DMS53 treated with DMSO at 0.1 percent for 48 hours (cell line): ENCODE measurements around the gene FRY.
A peak's percentile ranks its signal among the peaks of the same experiment; 100 is the strongest.

Experiments used
- DNase-seq: peaks from one replicate; lab custom pipeline; 2025; ENCODE audit not compliant: unreplicated experiment; lab: John Stamatoyannopoulos, UW

FRY gene

GRCh38 chr13:32298695-32299094, 267.1 kb downstream of the FRY start:
- DNase-seq: no peak

- DNase-seq: no peak
Measured at GRCh38 chr13:32299893-32300292, 268.3 kb downstream of the FRY start.

DNA sequence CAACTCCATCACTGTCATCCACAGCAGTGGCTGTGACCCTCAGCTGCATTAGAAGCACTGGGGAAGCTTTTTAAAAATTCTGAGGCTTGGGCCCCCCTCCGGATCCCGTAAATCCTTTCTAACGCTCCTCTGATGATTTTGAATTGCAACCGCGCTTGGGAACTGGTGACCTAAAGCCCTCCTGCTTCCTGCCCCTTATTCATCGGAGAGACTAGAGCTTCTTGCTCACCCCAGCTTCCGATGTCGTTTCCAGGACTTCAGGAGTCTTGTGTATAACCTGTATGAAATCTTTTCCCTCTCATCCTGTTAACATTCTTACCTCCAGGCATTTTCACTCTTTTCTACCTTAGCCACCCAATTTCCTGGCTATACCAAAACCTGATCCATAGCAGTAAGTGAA, 268.8 kb downstream of the FRY start:
- DNase-seq: no peak

- DNase-seq: no peak
Measured at GRCh38 chr13:32300920-32301319, 269.3 kb downstream of the FRY start.

DNA sequence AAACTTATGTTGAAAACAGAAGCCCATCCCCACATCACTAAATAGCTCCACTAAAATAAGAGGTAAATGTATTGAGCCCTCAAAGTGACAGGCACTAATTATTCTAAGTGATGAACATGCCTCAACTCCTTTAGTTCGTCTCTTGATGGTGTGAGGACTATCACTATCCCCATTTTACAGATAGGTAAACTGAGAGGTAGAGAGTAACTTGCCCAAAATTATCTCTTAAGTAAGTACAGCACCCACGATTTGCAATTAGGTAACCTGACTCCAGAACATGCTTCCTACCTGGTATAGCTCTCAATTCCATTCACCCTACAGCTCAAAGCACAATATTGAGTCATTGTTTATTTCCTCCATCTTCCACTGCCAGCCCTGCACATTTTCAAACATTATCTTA, 270.9 kb downstream of the FRY start:
- DNase-seq: no peak

- DNase-seq: no peak
Measured at GRCh38 chr13:32305646-32306045, 274.1 kb downstream of the FRY start.

DNA sequence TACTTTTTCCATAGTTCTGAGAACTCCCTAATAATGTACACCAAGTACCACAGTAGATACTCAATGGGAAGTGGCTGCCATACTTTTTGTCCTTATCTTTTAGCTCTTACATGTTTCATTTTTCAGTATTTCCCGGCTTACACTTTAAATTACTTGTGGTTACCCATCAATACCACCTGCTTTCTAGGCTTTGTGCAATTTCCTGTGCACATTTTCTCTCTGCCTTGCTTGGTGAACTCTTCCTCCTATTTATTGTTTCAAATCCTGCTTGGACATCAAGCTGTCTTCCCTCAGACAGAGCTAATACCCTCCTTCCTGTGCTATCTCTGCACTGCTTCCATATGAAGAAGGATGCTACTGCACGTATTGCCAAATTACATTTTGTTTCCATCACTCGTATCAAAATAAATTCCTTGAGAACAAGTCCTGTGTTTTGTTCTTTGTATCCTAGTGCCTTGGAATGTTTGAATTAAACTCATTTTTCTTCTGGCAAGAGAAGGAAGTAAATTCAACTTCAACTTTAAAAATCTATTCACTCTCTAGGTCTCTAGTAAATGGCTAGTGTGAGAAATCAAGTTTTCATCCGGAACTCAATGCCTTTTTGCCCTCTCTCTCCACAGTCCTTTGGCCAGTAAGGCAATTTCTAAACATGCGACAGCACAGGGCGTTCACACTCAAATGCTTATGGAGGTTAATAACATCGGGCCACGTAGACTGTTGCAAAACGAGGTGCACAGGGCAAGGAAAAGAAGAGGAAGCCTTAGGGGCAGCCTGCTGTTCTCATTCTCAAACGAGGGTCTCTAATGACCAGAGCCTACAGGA, 277.9 kb downstream of the FRY start:
- no peak for DNase-seq

GRCh38 chr13:32310134-32310706, 278.6 kb downstream of the FRY start:
- peak; percentile 57 for DNase-seq

GRCh38 chr13:32311188-32311897, 279.8 kb downstream of the FRY start:
- DNase-seq: no peak

- DNase-seq: peak; percentile 73
Measured at GRCh38 chr13:32314271-32315237, 283.0 kb downstream of the FRY start.

DNA sequence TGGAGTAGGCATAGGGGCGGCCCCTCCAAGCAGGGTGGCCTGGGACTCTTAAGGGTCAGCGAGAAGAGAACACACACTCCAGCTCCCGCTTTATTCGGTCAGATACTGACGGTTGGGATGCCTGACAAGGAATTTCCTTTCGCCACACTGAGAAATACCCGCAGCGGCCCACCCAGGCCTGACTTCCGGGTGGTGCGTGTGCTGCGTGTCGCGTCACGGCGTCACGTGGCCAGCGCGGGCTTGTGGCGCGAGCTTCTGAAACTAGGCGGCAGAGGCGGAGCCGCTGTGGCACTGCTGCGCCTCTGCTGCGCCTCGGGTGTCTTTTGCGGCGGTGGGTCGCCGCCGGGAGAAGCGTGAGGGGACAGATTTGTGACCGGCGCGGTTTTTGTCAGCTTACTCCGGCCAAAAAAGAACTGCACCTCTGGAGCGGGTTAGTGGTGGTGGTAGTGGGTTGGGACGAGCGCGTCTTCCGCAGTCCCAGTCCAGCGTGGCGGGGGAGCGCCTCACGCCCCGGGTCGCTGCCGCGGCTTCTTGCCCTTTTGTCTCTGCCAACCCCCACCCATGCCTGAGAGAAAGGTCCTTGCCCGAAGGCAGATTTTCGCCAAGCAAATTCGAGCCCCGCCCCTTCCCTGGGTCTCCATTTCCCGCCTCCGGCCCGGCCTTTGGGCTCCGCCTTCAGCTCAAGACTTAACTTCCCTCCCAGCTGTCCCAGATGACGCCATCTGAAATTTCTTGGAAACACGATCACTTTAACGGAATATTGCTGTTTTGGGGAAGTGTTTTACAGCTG, 283.9 kb downstream of the FRY start, which contains the start of the genes BRCA2 and ZAR1L:
Gene BRCA2, plus strand, starts transcription at position 271 of the 790 bp plus-strand sequence. CDS start 953 bp downstream, outside the sequence.
Gene ZAR1L, minus strand, starts transcription at position 126 of the 790 bp plus-strand sequence. CDS start 3,438 bp downstream, outside the sequence.
- DNase-seq: peak; percentile 78

DNA sequence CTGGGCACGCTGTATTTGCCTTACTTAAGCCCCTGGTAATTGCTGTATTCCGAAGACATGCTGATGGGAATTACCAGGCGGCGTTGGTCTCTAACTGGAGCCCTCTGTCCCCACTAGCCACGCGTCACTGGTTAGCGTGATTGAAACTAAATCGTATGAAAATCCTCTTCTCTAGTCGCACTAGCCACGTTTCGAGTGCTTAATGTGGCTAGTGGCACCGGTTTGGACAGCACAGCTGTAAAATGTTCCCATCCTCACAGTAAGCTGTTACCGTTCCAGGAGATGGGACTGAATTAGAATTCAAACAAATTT, 284.4 kb downstream of the FRY start:
- DNase-seq: no peak

GRCh38 chr13:32316501-32316900, 284.9 kb downstream of the FRY start:
- no peak for DNase-seq

GRCh38 chr13:32317716-32318465, 286.3 kb downstream of the FRY start:
- no peak for DNase-seq

DNA sequence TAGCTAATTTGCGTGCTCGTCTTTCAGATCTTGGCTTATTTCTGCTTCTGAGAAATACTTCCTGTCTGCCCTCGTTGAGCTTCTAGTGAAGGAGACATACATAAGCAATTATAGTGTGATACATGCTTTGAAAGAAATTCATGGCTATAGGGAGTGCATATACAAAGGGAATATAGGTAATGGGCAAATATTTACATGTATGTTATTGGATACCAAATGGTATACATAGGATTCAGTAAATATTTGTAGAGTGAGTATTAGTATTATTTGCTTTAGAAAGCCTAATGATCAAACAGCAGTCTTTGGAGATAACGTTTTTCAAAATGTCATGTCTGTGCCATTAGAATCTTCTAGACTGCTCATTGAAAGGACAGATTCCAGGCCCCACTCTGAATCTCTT, 289.0 kb downstream of the FRY start:
- DNase-seq: peak; percentile 31

DNA sequence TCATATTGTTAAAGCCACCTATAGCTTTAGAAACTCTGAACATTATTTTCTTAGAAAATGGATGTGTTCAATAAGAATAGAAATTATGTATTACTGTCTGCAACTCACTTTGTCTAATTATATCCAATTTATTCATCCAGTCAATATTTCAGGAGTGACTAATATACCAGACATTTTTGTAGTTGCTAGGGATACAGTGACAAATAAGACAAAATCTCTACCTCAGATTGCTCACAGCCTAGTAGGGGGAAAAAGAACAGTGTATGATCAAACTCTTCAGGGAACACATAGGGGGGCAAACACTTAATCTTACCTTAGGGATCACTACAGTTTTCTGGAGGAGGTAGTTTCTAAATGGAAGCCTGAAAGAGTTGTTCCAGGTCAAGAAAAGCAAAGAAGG, 292.3 kb downstream of the FRY start:
- no peak for DNase-seq

GRCh38 chr13:32330441-32330840, 298.9 kb downstream of the FRY start:
- no peak for DNase-seq

DNA sequence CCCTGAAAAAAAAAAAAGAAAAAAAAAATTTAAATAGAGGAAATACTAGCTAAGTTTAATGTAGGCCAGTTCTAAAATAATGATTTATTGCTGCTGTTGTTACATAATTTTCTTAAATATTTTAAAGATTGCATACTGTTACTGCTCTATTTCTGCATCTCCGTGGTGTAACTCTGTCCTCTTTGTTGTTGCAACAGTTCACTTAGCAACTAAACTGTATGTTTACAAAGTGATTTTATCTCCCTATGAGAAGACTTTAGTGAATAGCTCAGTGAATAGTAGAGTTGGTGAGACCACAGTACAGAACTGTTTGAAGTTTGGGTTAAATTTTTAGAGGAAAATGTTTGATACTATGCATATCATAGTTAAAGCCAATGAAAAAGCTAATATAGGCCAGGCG, 303.1 kb downstream of the FRY start:
- no peak for DNase-seq

DNA sequence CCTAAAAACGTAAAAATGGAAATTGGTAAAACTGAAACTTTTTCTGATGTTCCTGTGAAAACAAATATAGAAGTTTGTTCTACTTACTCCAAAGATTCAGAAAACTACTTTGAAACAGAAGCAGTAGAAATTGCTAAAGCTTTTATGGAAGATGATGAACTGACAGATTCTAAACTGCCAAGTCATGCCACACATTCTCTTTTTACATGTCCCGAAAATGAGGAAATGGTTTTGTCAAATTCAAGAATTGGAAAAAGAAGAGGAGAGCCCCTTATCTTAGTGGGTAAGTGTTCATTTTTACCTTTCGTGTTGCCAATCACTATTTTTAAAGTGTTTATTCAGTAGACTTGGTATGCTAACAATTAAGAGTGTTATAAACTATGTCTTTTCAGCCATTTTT, 309.3 kb downstream of the FRY start:
- DNase-seq: no peak
